A549 (cell line): ENCODE data around the gene ZDHHC11.

ENCODE experiments used
- CTCF ChIP-seq: fragments of >200 bp; sonication (Bioruptor Twin); formaldehyde crosslinking; IDR thresholded peaks from 3 replicates; pipeline ENCODE4 v1.5.1; 2016
- EHMT2 ChIP-seq: fragments of 200-600 bp; sonication (generic); IDR thresholded peaks from 2 replicates; pipeline ENCODE4 v1.6.1; 2016; ENCODE audit warnings: antibody characterized with exemption, low read depth, mild to moderate bottlenecking, moderate library complexity
- MAFK ChIP-seq: fragments of 450-650 bp; IDR thresholded peaks from 2 replicates; pipeline ENCODE4 v1.6.1; 2014; ENCODE audit not compliant: partially characterized antibody
- MAX ChIP-seq: IDR thresholded peaks from 2 replicates; pipeline ENCODE4 v1.6.1; 2012
- NFE2L2 ChIP-seq: fragments of 150-350 bp; conservative IDR thresholded peaks from 2 replicates; pipeline ENCODE4 v1.6.1; 2014; ENCODE audit warnings: low read length
- NR3C1 ChIP-seq: fragments of >200 bp; sonication (Bioruptor Twin); formaldehyde crosslinking; IDR thresholded peaks from 3 replicates; pipeline ENCODE4 v1.6.1; 2017
- POLR2A ChIP-seq: IDR thresholded peaks from 2 replicates; pipeline ENCODE4 v1.6.1; 2012; ENCODE audit warnings: mild to moderate bottlenecking, low read length
- RCOR1 ChIP-seq: fragments of 150-350 bp; IDR thresholded peaks from 2 replicates; pipeline ENCODE4 v1.6.1; 2014; ENCODE audit warnings: antibody characterized with exemption, low read length, low read depth
- SMC3 ChIP-seq: fragments of >200 bp; sonication (Bioruptor Twin); formaldehyde crosslinking; IDR thresholded peaks from 3 replicates; pipeline ENCODE4 v1.6.1; 2018; ENCODE audit warnings: inconsistent platforms
- TF ChIP-seq, protein P1 (sequence below): fragments of 250-450 bp; sonication (Bioruptor Pico); IDR thresholded peaks from 2 replicates; pipeline ENCODE4 v1.5.0; 2021; ENCODE audit warnings: mild to moderate bottlenecking, moderate library complexity, borderline replicate concordance
- TF ChIP-seq, protein P2 (sequence below): IDR thresholded peaks from 2 replicates; pipeline ENCODE4 v1.6.1; 2012

- TF ChIP-seq NR3C1 (no peak), CTCF (no peak), POLR2A (no peak), MAX (no peak), SMC3 (no peak), RCOR1 (no peak), NFE2L2 (no peak), MAFK (no peak), EHMT2 (no peak)
- TF ChIP-seq, protein P1, sequence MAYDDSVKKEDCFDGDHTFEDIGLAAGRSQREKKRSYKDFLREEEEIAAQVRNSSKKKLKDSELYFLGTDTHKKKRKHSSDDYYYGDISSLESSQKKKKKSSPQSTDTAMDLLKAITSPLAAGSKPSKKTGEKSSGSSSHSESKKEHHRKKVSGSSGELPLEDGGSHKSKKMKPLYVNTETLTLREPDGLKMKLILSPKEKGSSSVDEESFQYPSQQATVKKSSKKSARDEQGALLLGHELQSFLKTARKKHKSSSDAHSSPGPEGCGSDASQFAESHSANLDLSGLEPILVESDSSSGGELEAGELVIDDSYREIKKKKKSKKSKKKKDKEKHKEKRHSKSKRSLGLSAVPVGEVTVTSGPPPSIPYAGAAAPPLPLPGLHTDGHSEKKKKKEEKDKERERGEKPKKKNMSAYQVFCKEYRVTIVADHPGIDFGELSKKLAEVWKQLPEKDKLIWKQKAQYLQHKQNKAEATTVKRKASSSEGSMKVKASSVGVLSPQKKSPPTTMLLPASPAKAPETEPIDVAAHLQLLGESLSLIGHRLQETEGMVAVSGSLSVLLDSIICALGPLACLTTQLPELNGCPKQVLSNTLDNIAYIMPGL (CRISPR knock-in tag) = no peak
- TF ChIP-seq, protein P2, sequence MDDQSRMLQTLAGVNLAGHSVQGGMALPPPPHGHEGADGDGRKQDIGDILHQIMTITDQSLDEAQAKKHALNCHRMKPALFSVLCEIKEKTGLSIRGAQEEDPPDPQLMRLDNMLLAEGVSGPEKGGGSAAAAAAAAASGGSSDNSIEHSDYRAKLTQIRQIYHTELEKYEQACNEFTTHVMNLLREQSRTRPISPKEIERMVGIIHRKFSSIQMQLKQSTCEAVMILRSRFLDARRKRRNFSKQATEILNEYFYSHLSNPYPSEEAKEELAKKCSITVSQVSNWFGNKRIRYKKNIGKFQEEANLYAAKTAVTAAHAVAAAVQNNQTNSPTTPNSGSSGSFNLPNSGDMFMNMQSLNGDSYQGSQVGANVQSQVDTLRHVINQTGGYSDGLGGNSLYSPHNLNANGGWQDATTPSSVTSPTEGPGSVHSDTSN = no peak
These were observed 94.6 kb downstream of the ZDHHC11 start for GRCh38 chr5:756171-756570.
